K562 treated with DMSO at 1 percent for 24 hours (cell line): ENCODE measurements around the gene GRAMD1A. TPM values are rescaled to one million over a fixed set of nuclear protein-coding genes. Genes with fewer than 3 reads are reported as not detected.

Experiments
- total RNA-seq: library from RNA; unstranded; fragments of 300-600 nt; gene quantifications from 2 replicates; pipeline ENCODE4 v1.2.3, GENCODE V29; 2022; ENCODE audit warnings: low read depth; ENCODE audit not compliant: insufficient read depth

Gene GRAMD1A
- total RNA-seq, result 102 and 106 TPM in 2 replicates

GRCh38 chr19:34999498-35000337 lies at the start of gene GRAMD1A:
GRAMD1A (plus strand) TSS chr19:35000323; CDS start chr19:35000479, 156 bp downstream.

DNA sequence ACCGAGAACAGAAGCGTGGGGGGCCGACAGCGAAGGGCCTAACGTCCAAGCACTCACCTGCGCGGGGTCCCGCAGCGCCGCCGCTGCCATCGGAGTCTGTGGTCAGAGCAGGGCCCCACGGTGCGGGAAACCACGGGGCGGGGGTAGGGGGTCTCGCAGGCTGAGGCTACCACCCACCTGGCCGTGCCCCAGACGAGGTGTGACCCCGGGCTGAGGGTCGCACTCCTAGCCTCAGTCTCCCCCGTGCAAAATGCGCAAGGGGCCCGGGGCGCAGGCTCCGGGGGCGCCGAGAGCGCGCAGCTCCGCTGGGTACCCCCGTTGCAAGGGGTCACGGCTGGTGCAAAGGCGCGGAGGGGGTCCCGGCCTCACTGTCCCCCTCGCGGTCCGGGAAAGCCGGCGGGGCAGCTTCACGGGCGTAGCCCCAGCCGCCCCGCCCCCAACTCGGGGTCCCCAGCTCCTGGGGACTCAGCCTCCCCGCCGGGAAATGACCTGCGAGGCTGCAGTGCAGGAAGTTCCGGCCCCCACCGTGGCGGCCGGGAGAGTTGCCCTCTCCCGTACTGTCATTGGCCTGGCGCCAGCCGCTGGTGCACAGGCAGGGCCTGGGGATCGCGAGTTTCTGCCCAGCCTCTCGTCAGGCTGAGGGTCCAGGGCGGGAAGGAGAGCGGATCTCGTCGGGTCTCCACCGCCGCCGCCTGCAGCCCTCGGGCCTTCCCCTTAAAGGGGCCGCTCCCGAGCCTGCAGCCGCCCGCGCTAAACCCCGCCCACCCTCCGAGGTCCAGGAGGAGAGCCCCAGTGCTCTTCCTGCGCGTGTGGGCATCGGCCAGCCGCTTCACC lies 36.3 kb upstream of the GRAMD1A start, which contains the start of gene ZNF792:
Gene ZNF792 (minus strand): TSS at position 657 of the 834 bp plus-strand sequence. CDS start 567 bp downstream, at position 90.

DNA sequence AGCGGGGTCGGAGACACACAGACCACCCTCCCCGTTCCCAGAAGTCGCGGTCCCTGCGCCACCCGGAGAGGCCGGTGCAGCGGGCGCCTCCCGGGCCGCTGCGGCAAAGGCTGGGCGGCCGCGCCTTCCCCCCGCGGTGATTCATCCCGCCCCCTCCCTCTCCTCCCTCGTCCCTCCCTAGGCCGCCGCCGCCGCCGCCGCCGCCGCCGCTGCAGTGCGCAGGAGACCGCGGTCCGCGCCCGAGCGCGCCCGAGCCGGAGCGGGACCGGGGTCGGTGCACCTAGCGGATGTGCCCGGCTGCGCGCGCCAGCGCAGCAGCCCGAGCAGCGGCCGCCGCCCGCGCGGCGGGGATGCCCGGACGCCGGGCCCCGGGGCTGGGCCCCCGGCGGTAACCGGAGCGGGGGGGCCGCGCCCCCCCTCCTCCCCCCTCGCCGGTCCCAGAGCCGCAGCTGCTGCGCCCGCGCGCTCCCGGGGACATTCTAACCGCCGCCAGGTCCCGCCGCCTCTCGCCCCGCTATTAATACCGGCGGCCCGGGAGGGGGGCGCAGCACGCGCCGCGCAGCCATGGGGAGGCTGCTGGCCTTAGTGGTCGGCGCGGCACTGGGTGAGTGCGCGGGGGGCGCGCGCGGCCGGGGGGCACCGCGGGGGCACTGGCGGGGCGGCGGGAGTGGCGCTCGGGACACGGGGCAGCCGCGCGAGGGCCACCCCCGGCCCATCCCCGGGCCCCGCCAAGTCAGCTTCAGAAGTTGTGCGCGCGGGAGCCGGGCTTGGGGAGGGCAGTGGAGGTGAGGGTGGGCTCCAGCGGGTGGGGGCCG lies 30.3 kb downstream of the GRAMD1A start, which contains the start of gene SCN1B:
Gene SCN1B (plus strand): TSS at position 214 of the 815 bp plus-strand sequence. CDS start 351 bp downstream, at position 565.

GRCh38 chr19:35041548-35042055 lies 41.5 kb downstream of the GRAMD1A start, which contains the start of gene HPN:
HPN (plus strand) TSS chr19:35041721; CDS start chr19:35042507, 786 bp downstream.

Other genes with a start within 250 kb of the GRAMD1A start
- 4.6 and 6.9 TPM in 2 replicates for gene ZNF599, start 227.1 kb upstream of the GRAMD1A start, total RNA-seq
- 3.4 and 4.3 TPM in 2 replicates for gene ZNF30, start 73.4 kb upstream of the GRAMD1A start, total RNA-seq
- 6.0 and 7.3 TPM in 2 replicates for gene ZNF792, start 36.1 kb upstream of the GRAMD1A start, total RNA-seq
- gene SCN1B, start 30.1 kb downstream of the GRAMD1A start, total RNA-seq, result 6.6 and 6.7 TPM in 2 replicates
- gene HPN, start 41.4 kb downstream of the GRAMD1A start, total RNA-seq, result 1.6 and 2.7 TPM in 2 replicates
- not detected in 2 replicates for gene FXYD3, start 115.5 kb downstream of the GRAMD1A start, total RNA-seq
- gene LGI4, start 134.7 kb downstream of the GRAMD1A start, total RNA-seq, result 0.39 and 0.86 TPM in 2 replicates
- gene FXYD1, start 138.5 kb downstream of the GRAMD1A start, total RNA-seq, result not detected in 2 replicates
- gene FXYD7, start 142.9 kb downstream of the GRAMD1A start, total RNA-seq, result 0.39 TPM in 1 of 2 replicates, not detected in the other
- gene FXYD5, start 154.4 kb downstream of the GRAMD1A start, total RNA-seq, result 292 and 341 TPM in 2 replicates
- 0.27 TPM in 1 of 2 replicates, not detected in the other for gene FAM187B, start 228.4 kb downstream of the GRAMD1A start, total RNA-seq
- gene LSR, start 248.7 kb downstream of the GRAMD1A start, total RNA-seq, result 82.8 and 83.4 TPM in 2 replicates